NCI-H69 (cell line): ENCODE measurements around the gene NR5A1.

Experiments
- DNase-seq: peaks from one replicate; lab custom pipeline; 2025; lab: John Stamatoyannopoulos, UW

NR5A1 gene

DNA sequence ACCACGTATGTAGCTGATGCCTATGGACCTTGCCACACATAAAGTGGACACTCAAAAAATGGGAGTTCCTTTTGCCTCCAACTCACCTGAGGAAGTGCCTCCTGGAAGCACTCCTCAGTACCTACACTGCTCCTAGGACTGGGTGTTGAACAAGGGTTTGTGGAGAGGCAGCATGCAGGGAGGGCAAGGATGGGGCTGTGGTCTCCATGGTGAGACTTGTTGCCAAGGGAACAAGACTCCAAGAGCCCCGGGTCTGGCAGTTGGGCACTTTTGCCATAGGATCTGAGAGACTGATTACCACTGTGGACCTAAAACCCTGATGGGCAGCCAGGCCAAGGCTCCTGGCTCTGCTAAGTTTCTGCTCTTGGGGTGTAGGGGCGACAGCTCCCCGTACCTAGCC is 6.9 kb upstream of the NR5A1 start:
- peak; percentile 18 for DNase-seq

DNA sequence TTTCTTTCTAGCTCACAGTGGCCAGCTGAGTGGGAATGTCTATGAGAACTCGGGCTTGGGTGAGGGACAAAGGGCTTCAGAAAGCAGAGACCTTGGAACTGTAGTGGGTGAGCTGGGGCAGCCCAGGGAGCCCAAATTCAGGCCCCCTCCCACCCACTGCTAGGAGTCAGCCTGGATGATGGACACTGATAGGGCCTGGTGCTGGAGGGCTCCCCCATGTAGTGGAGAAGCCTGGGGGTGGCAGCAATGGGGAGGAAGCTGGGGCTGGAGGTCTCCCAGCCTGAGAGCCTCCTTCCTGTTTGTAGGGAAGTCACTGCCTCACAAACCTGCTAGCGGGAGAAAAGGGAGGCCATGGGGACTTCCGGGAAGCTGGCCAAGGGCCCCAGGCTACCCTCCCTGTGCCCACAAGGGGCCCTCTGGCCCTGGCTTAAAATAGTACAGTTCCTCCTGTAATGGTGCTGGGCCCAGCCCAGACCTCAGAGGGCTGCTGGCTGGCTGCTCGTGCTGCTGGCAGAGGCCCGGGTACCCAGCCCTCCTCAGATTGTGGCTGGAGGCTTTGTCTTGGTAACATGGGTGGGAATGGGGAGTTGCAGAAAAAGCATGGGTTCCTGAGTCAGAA is 6.3 kb upstream of the NR5A1 start:
- peak; percentile 69 for DNase-seq

DNA sequence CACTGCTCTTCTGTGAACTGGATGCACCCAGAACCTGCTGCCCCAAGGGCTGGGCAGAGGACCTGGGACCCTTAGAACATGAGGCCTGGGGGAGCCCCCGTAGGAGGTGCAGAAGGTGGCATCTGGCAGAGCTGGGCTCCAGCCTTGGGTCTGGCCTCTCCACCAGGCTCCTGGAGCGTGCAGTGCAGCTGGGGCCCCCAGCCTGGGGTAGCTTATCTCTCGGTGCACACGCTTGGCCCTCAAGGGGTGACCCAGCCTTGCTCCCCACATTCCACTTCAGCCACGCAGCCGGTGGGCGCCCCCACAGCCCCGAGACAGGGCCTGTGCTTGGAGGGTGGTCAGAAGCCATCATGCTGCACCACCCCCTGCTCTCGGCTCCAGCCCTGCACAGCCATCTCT is 5.6 kb upstream of the NR5A1 start:
- DNase-seq, result no peak

DNA sequence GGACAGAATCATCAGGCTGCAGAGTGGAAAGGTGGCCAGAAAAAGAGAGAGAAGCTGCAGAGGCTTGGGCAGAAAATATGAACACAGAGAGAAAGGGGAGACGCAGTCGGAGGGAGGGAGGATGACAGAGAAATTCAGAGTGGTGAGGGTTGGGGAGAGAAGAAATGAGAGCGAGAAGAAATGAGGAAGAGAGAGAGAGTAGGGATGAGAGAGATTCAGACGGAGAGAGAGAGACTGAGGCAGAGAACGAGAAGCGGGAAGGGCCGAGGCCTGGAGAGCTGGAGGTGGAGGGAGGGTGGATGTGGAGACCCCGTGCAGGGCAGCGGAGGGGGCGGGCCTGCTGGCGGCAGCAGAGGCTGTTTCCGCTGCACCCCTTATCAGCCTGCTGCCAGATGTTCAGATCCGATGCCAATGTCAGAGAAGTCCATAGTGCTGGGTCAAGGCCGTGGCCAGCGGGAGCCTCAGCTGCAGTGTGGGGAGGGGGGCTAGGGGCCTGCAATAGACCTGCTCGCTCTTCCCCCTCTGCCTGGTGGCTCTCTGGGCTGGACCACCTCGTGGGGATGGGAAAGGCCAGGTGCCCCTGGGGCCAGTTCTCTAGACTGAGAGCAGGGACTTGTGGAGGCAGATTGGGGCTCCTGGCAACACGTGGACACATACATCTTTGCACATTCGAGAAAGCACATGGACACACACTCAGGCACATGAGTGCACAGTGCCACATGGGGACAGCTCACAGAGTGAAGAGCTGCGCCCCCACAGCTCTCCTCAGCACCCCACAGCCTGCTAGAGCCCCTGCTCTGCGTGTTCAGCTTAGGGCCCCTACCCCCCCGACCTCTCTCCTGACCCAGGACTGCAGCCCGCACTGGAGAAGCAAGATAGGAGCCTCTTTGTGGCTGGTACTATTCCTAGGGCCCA is 4.9 kb upstream of the NR5A1 start:
- DNase-seq, result no peak

DNA sequence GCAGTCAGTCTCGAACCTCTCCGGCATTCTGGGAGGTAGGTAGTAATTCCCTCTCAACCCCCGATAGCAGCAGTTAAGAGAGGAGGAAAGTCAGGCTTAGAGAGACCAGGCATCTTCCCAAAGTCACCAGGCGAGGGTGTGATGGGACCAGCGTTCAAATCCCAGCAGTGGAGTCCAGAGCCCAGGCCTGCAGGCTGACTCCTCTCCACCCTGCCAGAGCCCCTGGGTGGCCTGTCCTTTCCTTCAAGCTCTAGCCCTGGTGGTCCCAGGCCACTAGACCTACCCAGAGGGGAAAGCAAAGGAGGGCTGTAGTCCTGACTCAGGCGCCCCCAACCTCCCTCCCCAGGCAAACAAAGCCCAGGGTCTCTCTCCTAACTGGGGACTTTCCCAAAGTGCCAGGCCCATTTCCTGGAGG is 4.2 kb upstream of the NR5A1 start:
- DNase-seq, result no peak

DNA sequence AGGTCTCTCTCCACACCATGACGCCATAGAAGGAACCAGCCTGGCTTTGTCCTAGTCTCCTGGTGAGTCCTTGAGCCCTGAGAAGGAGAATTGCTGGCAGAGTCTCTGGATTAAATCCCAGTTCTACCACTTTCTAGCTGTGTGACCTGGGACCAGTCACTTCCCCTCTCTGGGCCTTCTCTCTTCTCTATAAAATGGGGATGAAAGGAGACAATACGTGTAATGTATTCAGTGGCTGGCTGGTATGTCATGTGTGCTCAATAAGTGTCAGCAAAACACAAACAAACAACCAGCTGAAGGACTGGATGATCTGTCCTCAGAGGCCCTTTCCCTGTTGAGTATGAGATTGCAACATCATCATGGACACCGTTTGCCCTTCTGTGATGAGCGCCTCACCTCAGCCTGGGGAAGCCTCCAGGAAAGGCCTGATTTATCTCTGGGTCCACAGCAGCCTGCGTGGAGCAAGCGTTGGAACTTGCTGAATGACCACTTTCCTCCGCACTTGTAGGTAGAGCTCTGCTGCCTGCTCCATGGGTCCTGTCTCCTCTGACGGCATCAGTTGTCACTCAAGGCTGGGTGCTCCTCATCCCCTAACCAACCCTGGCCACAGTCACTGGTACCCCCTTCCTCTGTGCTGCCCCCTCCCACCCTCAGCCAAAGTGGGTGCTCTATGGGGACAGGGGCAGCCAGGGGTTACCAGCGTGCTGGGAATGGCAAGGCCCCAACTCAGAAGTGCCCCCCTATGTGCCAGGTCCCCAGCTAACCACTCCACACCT is 3.6 kb upstream of the NR5A1 start:
- no peak for DNase-seq

DNA sequence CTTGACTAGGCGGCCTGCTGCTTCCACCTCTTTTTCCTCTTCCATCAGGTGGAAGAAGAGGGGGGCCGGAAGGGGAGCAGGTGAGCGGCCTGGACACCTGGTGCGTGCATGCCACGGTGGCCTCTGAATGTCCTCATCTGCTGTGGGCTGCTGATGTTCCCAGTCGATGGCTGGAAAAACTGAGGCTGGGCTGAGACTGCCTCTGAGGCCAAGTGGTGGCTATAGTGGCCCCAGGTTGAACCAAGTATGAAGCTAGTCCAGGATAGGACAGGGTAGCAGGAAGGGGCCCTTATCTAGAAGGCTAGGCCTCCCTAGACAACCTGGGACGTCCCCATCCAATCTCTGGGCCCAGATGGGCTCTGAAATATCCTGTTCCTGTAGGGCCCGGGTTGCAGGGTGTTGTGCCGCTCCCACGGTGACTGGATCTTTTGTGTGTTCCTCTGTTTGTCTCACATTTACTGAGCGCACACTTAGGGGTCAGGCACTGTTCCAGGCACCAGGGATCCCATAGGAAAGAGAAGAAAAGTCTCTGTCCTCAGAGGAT is 753 bp upstream of the NR5A1 start:
- DNase-seq, result no peak

DNA sequence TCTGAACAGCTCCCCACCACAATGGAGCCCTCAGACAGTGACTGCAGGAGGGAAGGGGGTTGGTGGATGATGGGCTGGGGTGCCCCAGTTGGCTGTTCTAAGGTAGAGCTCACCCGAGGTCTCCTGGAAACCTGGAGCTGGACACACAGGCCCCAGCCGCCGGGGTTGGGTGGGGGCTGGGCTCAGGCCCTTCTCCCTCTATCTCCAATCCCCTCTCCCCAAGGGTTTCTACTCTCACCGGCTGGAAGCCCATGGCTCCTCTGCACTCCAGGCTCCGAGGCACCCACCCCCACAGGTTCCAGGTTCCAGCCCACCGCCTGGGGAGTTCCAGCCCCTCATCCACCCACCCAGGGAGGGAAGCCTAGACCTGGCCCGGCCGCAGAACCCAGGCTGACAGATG is 766 bp downstream of the NR5A1 start:
- no peak for DNase-seq

DNA sequence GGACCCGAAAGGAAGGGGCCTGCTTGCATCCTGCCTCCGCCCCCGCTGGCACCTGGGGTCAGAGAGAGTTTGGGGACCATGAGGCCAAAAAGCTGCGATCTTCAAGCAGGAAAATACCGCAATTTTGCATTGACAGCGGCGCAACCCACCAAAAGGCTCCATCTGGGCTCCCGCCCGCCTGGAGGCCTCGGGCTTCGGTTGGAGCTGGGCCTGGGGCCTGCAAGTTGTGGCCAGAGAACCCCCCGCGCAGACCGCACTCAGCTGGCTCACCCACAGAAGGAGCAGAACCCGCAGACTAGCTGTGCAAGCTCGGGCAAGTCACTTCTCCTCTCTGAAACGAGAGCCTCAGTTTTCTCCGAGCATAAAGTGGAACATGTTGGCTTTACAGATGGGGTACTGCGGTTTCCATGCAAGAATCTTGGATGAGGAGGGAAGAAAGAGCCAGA is 1.3 kb downstream of the NR5A1 start:
- DNase-seq, result no peak

DNA sequence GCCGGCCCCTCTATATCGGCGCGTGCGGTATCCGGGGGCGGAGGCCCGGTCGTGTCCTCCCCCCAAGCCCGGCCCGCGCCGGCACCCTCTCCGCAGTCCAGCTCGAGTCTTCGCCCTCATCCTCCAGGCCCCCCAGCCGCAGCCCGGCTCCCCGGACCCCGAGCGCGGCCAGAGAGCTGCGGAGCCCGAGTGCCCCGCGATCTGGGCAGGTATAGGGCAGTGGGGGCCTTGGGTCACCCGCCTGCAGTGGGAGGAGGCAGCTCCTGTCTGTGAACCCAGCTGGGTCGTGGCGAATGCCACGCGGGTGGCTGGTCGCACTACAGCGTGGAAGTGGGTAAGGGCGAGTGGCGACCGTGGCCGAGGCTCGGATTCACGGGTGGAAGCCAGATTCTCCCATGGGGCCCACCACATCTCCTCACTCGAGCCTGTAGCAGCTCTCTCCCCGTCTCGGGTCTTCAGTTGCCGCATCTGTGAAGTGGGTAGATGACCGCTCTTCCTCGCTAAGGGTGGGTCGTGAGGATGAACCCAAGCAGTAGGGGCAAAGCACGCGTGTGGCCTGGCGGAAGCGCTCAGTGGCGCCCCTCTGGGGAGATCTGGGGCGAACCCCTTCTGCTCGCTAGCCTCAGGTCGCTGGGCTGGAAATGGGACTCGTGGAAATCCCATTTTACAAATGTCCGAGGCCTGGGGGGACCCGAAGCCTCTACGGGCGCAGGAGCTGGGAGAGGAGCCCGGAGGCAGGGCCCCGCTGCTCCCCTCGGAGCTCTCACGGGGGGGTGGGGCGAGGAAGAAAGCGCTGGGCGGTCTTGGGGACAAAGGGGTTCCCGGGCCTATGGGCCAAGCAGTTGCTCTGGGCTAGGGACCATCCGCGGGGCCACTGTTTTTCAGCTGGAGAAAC is 1.9 kb downstream of the NR5A1 start:
- no peak for DNase-seq

DNA sequence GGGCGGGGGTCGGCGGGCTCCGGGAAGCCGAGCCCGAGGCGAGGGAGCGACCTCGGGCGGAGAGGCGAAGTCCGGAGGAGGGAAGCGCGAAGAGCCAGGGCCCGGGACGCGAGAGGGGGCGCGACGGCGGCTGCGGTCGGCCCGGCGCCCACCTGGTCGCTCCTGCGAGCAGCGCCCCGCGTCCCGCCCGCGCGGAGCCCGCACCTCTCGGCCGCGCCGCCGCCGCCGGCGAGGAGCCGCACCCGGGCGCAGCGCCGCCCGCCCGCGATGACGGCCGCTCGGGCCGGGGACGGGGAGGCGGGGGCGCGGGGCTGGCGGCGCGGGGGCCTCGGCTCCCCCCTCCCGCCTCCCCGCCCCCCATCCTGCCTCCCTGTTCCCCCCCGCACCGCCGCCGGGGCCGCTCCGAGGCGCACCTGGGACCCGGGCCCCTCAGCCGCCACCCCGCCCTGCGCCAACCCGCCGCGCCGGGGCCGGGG is 2.6 kb downstream of the NR5A1 start:
- no peak for DNase-seq

DNA sequence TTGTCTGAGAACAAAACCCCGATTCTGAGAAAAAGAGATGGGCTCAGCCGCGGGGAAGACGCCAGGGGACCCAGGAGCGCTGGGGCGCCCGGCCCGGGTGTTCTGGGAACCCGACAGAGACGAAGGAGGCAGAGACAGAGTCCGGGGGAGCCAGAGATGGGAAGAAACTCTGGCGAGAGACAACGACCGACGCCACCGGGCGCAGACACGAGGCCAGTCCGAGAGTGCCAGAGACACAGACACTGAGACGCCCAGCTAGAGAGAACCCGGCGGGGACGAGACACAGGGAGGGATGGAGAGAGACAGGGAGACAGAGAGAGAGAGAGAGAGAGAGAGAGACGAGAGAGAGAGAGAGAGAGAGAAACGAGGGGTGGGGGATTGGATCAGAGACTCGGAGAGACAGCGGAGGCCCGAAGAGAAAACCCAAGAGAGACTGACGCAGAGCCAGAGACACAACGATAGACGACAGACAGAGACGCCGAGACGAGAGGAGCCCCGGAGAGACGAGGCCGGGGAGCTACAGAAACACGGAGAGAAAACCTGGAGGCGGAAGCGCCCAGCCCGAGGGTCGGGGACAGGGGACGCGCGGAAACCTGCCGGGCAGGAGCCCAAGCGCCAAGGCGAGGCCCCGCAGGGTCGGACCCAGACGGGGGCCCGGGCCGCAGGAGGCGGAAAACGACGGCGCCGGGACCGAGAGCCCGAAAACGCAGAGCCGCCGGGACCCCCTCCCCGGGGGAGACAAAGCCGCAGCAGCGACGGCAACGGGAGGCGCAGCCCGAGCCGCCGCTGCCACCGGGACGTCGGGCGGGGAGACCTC is 3.3 kb downstream of the NR5A1 start:
- peak; percentile 60 for DNase-seq

DNA sequence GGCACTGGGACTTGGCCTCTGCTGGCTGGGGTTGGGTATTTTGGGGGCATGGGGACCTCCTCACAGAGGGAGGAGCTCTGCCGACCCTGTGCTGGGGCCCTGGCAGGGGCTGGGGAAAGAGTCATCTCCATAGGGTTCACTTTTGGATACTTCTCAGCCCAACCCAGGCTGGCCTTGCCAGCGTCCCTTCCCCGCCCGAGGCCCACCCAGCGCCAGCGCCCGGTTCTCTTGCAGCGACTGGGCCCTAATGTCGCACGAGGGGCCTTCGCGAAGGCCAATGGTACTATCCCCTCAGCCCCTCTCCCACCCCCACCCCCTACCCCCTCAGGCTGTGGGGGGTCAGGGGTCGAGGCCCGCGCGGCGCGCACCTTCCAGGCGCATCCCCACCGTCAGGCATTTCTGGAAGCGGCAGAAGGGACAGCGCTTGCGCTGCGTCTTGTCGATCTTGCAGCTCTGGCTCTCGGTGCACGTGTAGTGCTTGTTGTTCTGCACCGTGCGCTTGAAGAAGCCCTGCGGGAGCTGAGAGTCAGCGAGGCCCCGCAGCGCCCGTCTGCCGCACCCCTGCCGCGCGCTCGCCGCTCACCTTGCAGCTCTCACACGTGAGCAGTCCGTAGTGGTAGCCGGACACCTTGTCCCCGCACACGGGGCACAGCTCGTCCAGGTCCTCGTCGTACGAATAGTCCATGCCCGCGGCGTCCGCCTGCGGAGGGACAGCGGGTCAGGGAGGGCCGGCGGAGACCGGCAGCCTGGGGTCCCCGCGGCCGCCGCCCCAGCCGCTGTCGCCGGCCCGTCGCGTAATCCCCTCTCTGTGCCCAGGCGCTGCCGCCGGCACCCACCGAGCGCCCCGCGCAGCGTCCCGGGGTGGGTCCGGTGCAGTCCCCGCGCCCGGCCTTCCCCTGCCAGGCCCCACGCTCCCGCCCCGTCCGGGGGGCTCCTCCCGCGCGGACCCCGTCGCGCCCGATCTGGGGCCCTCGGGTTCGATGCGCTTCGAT is 4.2 kb downstream of the NR5A1 start:
- no peak for DNase-seq

DNA sequence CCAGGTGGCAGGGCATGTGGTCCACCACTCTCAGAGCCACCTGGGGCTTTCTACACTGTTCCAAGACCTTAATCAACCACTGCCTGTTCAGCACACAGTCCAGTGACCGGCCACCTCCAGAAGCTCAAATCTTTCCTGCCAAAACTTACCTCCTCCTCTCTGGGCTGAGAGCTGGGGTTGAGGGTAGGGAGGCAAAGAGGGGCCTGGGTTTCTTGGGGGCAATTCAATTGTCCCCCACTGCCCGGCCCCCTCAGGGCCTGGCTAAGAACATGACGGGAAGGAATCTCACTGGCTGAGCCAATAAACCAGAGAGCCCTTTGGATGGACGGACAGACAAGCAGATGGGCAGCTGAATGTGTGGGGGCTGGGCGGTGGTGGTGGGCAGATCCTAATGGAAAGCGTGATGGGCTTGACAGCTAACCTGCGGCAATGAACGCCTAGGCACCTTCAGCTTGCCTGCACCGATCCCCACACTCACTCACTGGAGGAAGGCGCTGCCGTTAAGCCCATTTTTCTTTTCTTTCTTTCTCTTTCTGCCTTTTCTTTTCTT is 5.4 kb downstream of the NR5A1 start:
- no peak for DNase-seq

DNA sequence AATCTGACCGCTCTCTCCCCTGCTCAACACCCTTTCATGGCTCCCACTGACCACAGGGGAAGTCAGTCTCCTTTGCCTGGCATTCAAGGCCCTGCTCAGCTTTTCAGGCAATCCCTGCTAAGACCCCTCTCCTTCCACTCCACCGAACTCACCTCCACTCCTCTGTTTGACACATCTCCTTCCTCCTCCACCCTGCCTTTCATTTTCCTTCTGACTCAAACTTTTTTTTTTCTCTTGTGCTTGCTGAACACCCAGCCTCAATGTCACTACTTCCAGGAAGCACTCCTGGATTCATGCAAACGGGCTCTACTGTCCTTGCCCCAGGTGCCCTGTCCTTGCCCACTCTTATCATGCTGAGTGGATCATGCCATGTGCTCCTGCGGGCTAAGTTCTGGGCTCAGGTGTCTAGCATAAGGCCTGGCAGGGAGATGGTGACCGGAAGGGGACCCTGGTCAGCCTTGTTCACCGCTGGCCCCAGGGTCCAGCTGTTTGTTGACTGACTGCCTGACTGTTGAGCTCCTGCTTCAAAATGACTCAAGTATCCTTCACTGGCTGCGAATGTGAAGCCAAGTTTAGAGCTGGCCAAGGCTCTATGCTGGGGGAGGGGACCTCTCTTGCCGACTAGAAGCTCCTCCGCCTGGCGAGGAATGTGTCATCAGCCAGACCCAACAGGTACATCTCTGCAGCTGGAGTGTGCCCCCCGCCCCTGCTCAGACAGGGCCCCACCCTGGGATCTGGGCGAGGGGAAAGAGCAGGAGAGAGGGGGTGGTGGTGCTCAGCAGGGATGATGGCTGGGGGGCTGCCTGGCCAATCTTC is 6.2 kb downstream of the NR5A1 start:
- DNase-seq, result no peak

DNA sequence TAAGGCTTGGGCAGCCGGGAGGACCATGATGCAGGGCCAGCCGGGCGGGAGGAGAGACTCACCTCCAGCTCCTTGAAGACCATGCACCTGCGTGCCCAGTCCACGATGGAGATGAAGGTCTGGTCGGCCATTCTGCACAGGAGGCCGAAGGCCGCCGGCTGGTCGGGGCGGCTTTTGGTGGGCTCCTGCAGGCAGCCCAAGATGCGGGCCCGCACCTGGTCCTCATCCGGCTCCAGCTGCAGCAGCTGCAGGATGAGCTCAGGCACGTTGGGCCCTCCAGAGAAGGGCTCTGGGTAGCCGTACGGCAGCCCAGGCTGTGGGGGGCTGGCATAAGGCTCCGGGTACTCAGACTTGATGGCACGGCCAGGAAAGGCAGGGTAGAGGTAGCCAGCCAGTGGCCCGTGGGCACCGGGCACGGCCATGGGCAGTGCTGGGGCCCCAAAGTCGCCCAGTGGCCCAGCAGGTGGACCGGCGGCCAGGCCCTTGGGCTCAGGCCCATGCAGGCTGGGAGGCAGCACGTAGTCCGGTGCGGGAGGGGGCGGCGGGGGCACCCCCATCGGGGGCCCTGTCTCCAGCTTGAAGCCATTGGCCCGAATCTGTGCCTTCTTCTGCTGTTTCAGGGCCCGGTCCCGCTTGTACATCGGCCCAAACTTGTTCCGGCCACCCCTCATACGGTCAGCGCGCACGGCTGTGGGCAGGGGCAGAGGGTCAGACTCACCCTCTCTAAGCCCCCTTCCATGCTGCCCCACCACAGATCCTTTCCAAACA is 7.0 kb downstream of the NR5A1 start:
- DNase-seq, result no peak

DNA sequence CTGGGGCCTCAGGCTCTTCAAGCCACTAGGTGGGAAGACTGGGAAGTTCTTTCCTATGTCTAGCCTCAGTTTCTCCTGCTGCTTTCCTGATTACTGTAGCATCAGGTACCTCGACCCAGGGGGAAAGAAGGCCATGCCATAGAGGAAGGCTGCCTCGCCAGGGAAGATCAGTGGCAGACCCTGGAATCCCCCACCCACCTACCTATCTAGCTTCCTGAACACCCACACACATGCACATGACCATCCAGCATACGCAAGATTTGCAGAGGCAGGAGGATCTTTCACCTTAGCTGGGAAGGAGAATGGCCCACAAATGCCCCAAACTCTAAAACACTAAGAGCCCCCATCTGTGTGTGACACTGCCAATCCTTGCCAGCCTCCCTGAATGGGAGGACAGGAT is 8.0 kb downstream of the NR5A1 start:
- no peak for DNase-seq
